DMS 273 (cell line): ENCODE results near the gene DYNC2LI1.

Experiments used
- DNase-seq: peaks from one replicate; lab custom pipeline; 2025; ENCODE audit not compliant: unreplicated experiment; lab: John Stamatoyannopoulos, UW

DYNC2LI1 gene

GRCh38 chr2:43762286-43762685 is 11.6 kb upstream of the DYNC2LI1 start:
- DNase-seq: no peak

GRCh38 chr2:43763091-43763490 is 10.7 kb upstream of the DYNC2LI1 start:
- no peak for DNase-seq

- peak; percentile 79 for DNase-seq
Measured at GRCh38 chr2:43764086-43764705, 9.6 kb upstream of the DYNC2LI1 start.

GRCh38 chr2:43766006-43766405 is 7.8 kb upstream of the DYNC2LI1 start:
- peak; percentile 20 for DNase-seq

GRCh38 chr2:43774617-43775016 is 778 bp downstream of the DYNC2LI1 start:
- no peak for DNase-seq

- DNase-seq: no peak
Measured at GRCh38 chr2:43776324-43776723, 2.5 kb downstream of the DYNC2LI1 start.

GRCh38 chr2:43777306-43777926 is 3.6 kb downstream of the DYNC2LI1 start:
- DNase-seq: no peak

- DNase-seq: no peak
Measured at GRCh38 chr2:43778233-43778632, 4.4 kb downstream of the DYNC2LI1 start.

- no peak for DNase-seq
Measured at GRCh38 chr2:43787895-43788294, 14.1 kb downstream of the DYNC2LI1 start.

GRCh38 chr2:43788646-43789045 is 14.8 kb downstream of the DYNC2LI1 start:
- DNase-seq: no peak

- no peak for DNase-seq
Measured at GRCh38 chr2:43790147-43790546, 16.3 kb downstream of the DYNC2LI1 start.

- DNase-seq: no peak
Measured at GRCh38 chr2:43791035-43791765, 17.4 kb downstream of the DYNC2LI1 start.

- no peak for DNase-seq
Measured at GRCh38 chr2:43792653-43793052, 18.8 kb downstream of the DYNC2LI1 start.

GRCh38 chr2:43794956-43795355 is 21.1 kb downstream of the DYNC2LI1 start:
- no peak for DNase-seq

GRCh38 chr2:43796206-43796605 is 22.4 kb downstream of the DYNC2LI1 start:
- DNase-seq: no peak

GRCh38 chr2:43798300-43798699 is 24.5 kb downstream of the DYNC2LI1 start:
- peak; percentile 9 for DNase-seq

GRCh38 chr2:43800894-43801293 is 27.1 kb downstream of the DYNC2LI1 start:
- DNase-seq: no peak

GRCh38 chr2:43802135-43802534 is 28.3 kb downstream of the DYNC2LI1 start:
- no peak for DNase-seq

- no peak for DNase-seq
Measured at GRCh38 chr2:43803113-43803512, 29.3 kb downstream of the DYNC2LI1 start.

GRCh38 chr2:43806719-43807031 is 32.8 kb downstream of the DYNC2LI1 start:
- DNase-seq: no peak

- DNase-seq: no peak
Measured at GRCh38 chr2:43810452-43810851, 36.6 kb downstream of the DYNC2LI1 start.

GRCh38 chr2:43810888-43811287 is 37.0 kb downstream of the DYNC2LI1 start:
- no peak for DNase-seq
